Glomerular visceral epithelial cell (primary cell): Measurements from ENCODE around the gene GRXCR1.

Source experiments
- DNase-seq: peaks from one replicate; pipeline ENCODE4 v3.0.0-alpha.2; 2016; ENCODE audit errors: extremely low spot score

GRXCR1 gene

GRCh38 chr4:42892413-42892812 lies at the start of gene GRXCR1:
TSS of gene GRXCR1 (plus strand) at chr4:42892713. CDS start at chr4:42893267, 554 bp downstream.
- DNase-seq = no peak

- DNase-seq = no peak
Measured at GRCh38 chr4:42843694-42844093, 48.8 kb upstream of the GRXCR1 start.

GRCh38 chr4:42844422-42845070 lies 48.0 kb upstream of the GRXCR1 start:
- DNase-seq = no peak

- DNase-seq = no peak
Measured at GRCh38 chr4:42845586-42845985, 46.9 kb upstream of the GRXCR1 start.

GRCh38 chr4:42855779-42856178 lies 36.7 kb upstream of the GRXCR1 start:
- no peak for DNase-seq

- peak; percentile 7 for DNase-seq
Measured at GRCh38 chr4:42865572-42866189, 26.8 kb upstream of the GRXCR1 start.

- no peak for DNase-seq
Measured at GRCh38 chr4:42871261-42871660, 21.3 kb upstream of the GRXCR1 start.

GRCh38 chr4:42871671-42872290 lies 20.7 kb upstream of the GRXCR1 start:
- DNase-seq = no peak

GRCh38 chr4:42878863-42879262 lies 13.7 kb upstream of the GRXCR1 start:
- DNase-seq = no peak

GRCh38 chr4:42881253-42881652 lies 11.3 kb upstream of the GRXCR1 start:
- no peak for DNase-seq

- no peak for DNase-seq
Measured at GRCh38 chr4:42891644-42892043, 869 bp upstream of the GRXCR1 start.

GRCh38 chr4:42895452-42895851 lies 2.9 kb downstream of the GRXCR1 start:
- no peak for DNase-seq

GRCh38 chr4:42904986-42905385 lies 12.5 kb downstream of the GRXCR1 start:
- DNase-seq = no peak

- no peak for DNase-seq
Measured at GRCh38 chr4:42905591-42905990, 13.1 kb downstream of the GRXCR1 start.

GRCh38 chr4:42906341-42906740 lies 13.8 kb downstream of the GRXCR1 start:
- no peak for DNase-seq

GRCh38 chr4:42906891-42907759 lies 14.6 kb downstream of the GRXCR1 start:
- no peak for DNase-seq

- DNase-seq = no peak
Measured at GRCh38 chr4:42910459-42910858, 17.9 kb downstream of the GRXCR1 start.

GRCh38 chr4:42914937-42915336 lies 22.4 kb downstream of the GRXCR1 start:
- no peak for DNase-seq

GRCh38 chr4:42915484-42915883 lies 23.0 kb downstream of the GRXCR1 start:
- no peak for DNase-seq

GRCh38 chr4:42917296-42917695 lies 24.8 kb downstream of the GRXCR1 start:
- DNase-seq = no peak

- no peak for DNase-seq
Measured at GRCh38 chr4:42923431-42923830, 30.9 kb downstream of the GRXCR1 start.

GRCh38 chr4:42925921-42926320 lies 33.4 kb downstream of the GRXCR1 start:
- DNase-seq = no peak
